Skeletal muscle cell (primary cell): ENCODE results near the gene CFAP61.
"Not testable (repeated sequence)": the region's sequence is repeated elsewhere in the genome, so short reads cannot be mapped to it uniquely, and the experiment has no call there.

Source experiments
- DNase-seq: peaks from one replicate; pipeline ENCODE4 v3.0.0-alpha.2; 2010; ENCODE audit warnings: low read depth
- H3K4me3 ChIP-seq: 2 replicates; pipeline ENCODE4 v1.5.1; 2011; ENCODE audit warnings: low read depth, mild to moderate bottlenecking, control low read depth, low read length, moderate library complexity

CFAP61 gene

DNA sequence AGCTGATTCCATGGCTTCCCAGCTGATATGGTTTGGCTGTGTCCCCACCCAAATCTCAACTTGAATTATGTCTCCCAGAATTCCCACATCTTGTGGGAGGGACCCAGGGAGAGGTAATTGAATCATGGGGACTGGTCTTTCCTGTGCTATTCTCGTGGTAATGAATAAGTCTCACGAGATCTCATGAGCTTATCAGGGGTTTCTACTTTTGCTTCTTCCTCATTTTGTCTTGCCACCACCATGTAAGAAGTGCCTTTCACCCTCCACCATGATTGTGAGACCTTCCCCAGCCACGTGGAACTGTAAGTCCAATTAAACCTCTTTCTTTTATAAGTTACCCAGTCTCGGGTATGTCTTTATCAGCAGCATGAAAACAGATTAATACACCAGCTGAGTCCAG is 165.8 kb downstream of the CFAP61 start:
- not testable (repeated sequence) for DNase-seq, H3K4me3 ChIP-seq

DNA sequence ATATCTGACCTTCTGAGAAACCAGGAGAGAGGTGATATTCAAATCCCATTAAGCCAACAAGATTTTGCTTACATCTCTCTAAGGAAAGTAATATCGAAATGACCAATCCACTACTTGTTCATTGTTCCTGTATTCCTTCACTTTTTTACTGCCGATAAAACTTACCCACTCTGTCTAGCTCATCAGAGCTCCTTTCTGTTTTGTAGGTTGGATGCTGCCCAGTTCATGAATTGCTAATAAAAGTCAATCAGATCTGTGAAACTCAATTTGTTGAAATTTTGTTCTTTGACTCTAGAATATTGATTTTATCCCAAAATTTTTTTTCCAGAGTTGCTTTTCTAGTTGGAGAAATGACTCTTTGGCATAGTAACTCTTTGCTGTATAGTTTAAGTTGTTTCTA is 166.7 kb downstream of the CFAP61 start:
- no peak overlapping the region for H3K4me3 ChIP-seq
- no peak for DNase-seq

DNA sequence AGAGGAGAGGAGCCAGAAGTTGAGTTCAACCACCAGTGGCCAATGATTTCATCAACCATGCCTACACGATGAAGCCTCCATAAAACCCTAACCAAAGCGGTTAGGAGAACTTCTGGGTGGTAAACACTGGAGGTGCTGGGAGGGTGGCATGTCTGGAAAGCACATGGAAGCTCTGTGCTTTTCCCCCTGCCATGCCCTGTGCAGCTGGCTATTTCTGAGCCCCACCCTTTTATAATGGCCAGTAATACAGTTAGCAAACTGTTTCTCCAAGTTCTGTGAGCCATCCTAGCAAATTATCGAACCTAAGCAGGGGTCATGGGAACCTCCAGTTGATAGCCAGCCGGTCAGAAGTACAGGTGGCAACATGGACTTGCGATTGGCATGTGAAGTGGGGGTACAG is 167.8 kb downstream of the CFAP61 start:
- H3K4me3 ChIP-seq = no peak overlapping the region

DNA sequence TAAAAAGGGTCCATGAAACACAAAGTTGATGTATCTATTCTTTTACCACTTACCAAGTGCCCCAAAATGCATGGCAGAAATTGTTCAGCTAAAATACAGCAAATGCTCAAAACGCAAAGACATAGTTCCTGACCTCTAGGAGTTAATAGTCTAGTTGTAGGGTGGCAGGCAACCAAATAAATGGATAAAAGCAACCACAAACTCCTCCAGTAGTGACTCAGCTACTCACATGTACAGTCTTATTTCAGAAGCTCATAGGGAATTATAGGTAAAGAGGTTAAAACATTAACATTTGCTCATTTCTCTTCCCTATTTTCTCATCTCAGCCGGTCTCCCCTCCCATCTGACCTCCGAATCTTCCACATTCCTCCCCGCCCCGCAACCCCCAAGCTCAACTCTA is 171.6 kb downstream of the CFAP61 start:
- no peak overlapping the region for H3K4me3 ChIP-seq
- no peak for DNase-seq

More for the DNA sequence above, 167.8 kb downstream of the CFAP61 start:
- DNase-seq = no peak

DNA sequence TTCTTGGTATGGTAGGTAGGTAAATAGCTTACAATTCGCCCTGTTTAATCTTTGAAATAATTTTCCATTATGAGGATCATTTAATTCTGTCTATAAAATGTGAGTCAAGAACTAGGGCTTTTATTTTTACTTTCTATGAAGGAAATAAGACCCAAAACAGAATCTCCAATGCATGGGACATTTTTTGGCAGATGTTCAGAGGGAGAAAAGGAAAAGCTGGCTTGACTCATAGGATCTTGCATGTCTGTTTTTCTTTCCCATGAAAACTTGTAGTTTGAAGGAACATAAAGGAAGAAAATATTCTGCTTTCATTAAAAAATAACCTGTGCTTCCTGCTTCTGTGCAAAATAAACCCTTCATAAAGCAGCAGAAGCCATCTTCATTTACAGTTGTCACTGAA is 172.5 kb downstream of the CFAP61 start:
- no peak for DNase-seq
- H3K4me3 ChIP-seq = no peak overlapping the region

DNA sequence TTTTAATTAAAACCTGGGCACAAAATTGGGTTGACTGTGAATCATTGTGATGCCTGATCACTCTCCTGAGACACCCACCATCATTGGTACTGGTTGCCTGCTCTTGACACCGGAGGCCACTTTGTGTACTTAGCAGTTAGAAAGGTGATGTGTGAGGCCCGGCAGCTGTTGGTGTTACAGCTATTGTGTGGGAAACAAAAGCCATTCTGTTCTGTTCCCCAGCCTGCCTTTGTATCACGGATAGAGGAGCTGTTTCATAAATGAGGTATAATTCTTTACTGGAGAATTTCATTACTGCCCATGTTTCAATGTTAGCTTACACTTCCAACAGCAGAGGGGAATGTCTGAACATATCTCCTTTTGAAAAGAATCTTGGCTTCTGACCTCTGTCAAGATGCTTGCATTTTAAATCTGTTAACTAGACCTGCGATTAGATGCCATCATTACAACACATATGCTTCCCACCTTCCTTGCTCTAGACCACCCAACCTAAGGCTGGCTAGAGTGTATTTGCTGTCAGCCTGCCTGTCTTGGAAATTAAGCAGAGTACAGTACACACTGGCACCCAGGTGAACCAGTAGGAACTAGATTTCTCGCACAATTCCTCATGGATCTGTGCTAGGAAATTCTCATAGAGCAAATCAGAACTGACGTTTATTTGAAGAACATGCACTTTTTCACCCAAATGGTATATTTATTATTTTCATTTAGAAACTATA is 173.2 kb downstream of the CFAP61 start:
- no peak for DNase-seq
- no peak overlapping the region for H3K4me3 ChIP-seq

DNA sequence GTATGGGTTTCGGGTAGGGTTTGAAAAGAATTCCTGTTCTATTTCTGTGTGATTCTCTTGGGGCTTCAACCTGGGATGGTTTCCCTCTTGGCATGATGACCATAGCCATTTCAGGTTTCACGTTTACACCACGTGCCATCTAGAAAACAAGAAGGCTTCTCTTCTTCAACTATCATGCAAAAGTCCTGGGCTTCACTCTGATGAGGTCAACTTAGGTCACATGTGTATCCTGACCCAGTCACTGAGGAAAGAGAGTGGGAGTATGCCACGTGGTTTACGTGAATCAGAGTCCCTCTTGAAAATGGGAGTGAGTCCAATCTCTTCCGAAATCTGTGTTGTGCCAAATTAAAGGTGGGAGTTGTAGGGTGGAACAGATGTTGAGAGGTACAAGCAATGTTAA is 174.2 kb downstream of the CFAP61 start:
- DNase-seq = no peak
- no peak overlapping the region for H3K4me3 ChIP-seq

DNA sequence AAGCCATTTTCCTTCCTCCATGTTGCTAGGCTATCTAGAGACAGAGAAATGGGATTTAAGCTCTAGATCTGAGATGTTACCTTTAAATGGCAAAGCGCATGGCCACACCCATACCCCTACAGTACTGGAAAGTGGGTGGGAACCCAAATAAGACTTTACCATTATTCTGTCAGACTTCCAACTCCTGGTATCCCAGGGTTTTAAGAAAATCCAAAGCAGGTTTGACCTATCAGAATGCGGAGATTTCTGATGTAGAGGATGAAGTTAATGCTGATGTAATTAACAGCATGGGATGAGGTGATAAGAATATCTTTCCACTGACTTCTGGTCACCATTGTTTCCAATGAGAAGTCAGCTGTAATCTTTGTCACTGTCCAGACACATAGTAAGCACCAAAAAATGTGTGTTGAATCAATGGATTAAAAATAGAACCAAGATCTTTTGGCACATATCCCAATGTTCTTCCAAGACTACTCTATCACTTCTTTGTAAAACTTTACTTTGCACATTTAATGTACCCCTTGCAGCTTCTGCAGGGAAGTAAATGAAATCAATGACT is 174.8 kb downstream of the CFAP61 start:
- H3K4me3 ChIP-seq = no peak overlapping the region
- no peak for DNase-seq

DNA sequence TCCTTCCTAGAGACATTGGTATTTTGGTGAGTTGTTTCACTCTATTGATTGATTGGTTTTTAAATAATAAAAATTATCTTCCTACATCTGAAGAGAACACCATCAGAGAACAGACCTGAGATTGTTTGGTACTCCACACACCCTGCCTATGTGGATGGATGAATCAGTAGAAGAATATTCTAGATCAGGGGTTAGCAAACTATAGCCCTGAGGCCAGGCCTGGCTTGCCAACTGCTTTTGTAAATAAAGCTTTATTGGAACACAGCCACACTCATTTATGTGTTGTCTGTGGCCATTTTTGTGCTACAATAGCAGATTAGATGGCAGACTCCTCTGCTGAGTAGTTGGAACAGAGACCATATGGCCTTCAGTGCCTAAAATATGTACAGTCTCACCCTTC is 176.0 kb downstream of the CFAP61 start:
- DNase-seq = no peak
- H3K4me3 ChIP-seq = no peak overlapping the region

DNA sequence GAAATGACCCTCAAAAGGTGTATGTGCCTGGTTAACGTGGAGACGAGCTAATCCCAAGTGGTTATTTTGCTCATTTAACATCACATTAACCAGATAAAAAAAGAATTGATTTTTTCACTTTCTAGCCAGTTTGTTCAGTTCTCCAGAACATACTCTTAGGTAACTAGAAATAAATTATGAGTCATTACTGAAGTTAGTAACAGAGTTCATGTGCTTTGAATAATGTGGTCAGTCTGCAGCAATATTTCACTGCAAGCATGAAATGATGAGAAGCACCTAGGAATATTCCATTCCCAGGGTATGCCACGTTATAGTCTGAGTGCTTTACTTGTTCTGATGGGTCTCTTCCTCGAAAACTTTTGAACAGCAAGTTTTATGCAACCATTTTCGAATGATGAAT is 177.3 kb downstream of the CFAP61 start:
- H3K4me3 ChIP-seq = no peak overlapping the region
- DNase-seq = no peak

DNA sequence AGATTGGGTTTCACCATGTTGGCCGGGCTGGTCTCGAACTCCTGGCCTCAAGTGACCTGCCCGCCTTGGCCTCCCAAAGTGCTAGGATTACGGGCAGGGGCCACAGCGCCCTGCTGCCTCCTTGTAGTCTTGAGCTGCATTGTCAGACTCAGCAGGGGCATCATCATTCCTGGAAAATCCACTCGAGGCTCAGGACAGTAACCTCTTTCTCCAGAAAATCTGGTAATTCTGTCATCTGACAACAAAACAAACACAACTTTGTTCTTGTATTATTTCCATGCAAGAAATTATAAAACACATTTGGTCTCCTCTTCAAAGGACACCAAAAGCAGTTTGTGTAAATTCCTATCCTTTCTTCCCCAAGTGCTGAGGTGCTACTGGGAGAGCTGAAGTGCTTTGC is 178.4 kb downstream of the CFAP61 start:
- no peak overlapping the region for H3K4me3 ChIP-seq
- no peak for DNase-seq

DNA sequence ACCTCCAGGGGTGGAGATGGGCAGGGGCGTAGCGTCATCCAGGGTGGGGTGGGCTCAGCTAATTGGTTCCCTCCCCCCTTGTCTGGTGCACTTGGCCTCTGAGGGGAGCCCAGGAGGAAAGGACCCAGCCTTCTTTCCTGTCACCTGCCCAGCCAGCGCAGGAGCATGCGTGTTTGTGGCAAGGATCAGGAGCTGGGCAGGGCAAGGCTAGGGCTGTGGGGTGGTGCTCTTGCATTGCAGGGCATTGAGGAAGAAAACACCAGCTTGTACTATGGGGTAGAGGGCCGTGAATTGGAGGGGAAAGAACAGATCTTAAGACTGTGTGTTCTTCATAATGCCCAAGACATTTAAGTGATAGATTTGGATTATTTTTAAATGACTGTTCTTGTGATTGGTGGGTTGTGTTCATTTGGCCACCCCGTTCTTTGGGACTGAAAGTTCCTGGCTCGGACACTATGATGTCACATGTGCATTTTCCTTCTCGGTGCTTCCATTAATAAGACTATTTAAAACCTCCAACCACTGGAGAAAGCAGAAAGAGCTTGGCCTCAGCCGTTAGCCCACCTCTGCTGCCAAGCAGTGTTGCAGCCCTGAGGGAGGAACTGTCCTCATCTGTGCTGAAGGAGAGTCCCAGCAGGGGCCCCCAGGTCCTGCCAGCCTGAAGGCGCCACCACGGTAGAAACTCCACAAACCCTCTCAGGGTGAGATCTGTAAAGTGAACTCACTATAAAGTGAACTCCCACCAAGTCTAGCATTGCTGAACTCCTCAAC is 179.4 kb downstream of the CFAP61 start:
- H3K4me3 ChIP-seq = no peak overlapping the region
- no peak for DNase-seq

DNA sequence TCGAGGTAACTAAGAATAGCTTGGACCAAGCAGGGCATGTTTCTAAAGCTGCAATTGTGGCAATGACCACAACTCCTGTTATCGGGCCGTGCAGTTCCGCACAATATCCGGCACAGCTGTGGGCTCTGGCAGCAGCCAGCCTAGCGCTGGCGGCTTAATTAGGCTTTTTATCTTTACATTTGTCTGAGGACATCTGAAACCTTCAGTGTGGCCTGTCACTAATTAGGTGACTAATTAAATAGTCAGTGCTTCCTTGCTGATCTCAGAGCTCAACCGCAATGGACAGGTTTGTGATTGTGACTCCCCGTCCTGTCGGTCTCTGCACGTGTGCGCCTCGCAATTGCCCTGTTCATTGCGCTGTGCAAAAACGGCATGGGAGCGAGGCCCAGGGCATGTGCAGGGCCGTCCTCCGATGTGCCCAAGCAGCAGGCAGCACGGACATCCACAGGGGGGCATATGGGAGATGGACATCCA is 180.7 kb downstream of the CFAP61 start:
- no peak overlapping the region for H3K4me3 ChIP-seq
- no peak for DNase-seq

DNA sequence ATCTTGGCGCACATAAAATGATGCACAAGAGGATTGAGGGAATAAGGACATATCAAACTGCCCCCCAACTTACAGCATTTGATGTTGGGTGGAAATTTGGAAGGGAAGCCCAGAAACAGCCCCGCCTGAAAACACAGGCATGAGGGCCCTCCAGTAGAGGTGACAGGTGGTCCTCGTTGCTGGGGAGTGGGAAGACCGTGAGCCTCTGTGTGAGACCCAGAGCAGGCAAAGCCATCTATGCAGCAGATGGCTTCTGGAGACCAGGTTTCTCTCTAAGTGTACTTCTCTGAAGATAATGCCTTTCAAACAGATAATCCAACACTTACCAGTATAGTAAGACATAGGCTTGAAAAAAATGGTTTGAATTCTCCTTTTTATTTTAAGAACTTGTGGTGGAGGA is 183.3 kb downstream of the CFAP61 start:
- no peak for DNase-seq
- no peak overlapping the region for H3K4me3 ChIP-seq

DNA sequence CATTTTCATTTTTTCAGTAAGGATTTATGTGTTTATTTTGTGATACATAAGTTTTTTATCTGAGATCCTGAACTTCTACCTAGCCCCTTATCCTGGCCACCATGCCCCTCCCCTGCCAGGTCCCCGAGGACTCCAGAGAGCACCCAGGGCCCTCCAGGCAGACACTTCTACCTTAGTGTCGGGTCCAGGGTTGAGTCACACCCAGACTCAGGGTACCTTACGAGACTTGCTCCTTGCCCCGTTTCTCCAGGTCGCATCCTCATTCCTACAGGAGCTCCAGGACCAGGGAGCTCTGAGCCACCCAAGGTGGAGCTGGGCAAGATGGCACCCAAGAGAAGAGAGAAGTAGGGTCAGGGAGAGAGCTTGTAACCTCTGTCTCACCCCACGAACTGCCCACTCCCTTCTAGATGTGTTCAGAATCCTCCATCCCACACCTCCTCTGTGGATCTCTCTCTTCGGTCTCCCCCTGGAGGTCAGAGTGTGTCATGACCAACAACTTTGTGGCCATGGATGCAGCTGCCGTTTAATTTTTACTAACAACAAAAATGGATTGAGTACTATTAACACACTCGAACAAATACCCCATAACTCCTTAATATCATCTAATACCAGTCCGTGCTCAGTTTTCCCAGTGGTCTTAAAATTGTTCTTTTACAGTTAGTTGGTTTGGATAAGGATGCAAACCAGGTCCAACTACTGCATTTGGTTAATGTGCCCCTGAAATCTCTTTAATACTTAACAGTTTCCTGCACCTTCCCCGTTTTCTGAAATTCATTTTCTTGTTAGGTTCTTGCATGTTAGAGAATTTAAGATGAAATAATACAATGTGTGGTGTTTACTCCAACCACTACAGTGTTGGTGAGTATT is 185.0 kb downstream of the CFAP61 start:
- DNase-seq = no peak

DNA sequence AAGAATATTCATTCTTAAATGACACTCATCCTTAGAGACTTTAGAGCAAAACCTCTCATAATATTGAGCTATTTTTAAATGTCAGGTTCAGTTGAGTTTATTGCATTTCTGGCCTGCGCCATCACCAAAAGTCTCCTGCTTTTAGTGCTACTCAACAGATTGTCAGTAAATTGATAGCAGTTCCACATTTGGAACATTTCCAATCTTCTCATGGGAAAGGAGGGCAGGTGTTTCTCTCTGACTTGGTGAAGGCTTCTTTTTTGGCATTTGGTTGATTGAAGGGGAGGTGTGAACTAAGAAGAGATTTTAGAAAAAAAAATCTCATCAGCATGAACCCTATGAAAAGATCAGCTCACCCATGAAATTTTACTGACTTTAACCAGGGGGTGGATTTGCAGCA is 189.6 kb downstream of the CFAP61 start:
- no peak overlapping the region for H3K4me3 ChIP-seq
- no peak for DNase-seq

More for the DNA sequence above, 185.0 kb downstream of the CFAP61 start:
- H3K4me3 ChIP-seq = no peak overlapping the region

DNA sequence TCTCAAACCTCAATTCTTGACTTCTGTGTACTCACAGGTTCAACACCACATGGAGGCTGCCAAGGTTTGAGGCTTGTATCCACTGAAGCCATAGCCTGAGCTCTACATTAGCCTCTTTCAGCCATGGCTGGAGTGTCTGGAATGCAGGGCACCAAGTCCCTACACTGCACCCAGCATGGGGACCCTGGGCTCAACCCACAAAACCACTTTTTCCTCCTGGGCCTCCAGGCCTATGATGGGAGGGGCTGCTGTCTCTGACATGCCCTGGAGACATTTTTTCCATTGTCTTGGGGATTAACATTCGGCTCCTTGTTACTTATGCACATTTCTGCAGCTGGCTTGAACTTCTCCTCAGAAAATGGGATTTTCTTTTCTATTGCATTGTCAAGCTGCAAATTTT is 192.1 kb downstream of the CFAP61 start:
- not testable (repeated sequence) for H3K4me3 ChIP-seq, DNase-seq

DNA sequence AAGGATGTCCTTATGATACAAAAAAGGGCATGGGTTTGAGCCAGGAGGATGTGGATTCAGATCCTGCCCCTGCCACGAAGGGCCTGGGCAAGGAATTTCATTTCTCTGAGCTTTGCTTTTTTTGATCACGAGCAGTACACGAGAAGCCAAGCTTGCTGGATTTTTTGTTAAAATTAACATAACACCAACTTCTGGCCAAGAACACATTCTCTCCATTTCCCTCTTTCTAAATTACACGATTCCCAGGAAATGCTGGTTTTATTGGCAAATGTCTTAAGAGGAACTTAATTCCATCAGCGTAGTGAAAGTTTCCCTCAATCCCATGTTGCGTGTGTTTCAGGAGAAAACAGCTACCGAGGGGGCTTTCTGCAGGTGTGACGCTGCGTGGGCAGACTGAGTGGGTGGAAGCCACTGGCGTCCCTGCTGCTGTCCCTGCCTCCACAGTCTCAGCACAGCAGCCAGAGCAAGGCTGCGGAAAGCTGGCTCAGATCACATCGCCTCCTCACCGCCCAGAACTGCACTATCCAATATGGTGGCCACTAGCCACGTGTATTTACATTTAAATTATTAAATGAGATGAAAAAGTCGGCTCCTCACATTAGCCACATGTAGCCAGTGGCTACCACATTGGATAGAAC is 194.8 kb downstream of the CFAP61 start:
- no peak for DNase-seq

DNA sequence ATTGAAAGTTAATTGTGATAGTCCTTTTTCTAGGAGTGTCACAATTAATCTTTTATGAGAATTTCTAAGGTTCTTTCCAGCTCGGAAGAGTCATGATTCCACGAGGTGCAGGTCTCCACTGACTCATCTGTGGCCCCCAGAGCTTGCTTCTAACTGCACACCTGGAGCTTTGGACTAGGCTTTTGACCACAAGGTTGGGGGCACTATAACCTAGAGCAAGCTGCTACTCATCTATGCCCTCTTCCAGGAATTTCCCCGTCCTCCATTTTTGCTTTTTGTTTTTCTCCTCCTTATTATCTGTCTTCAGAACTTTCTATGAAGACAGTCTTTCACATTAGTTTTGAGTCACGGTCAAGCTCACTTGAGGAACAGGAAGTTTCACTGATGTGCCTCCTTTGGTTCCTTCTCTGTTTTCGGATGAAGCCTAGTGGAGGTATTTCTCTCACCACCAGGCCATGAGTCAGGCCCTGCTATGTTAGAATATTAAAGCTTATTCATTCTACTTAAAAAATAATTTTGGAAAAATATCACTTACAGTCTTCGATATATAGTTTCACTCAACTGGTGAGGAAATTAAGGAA is 196.4 kb downstream of the CFAP61 start:
- no peak overlapping the region for H3K4me3 ChIP-seq
- no peak for DNase-seq

More for the DNA sequence above, 194.8 kb downstream of the CFAP61 start:
- H3K4me3 ChIP-seq = no peak overlapping the region
